ENCODE measurements around the gene MFRP. TPM values are rescaled to one million over a fixed set of nuclear protein-coding genes. Genes with fewer than 3 reads are reported as not detected.

The MFRP gene
- total RNA-seq, 1 donor from 2014 or later, result not detected

DNA sequence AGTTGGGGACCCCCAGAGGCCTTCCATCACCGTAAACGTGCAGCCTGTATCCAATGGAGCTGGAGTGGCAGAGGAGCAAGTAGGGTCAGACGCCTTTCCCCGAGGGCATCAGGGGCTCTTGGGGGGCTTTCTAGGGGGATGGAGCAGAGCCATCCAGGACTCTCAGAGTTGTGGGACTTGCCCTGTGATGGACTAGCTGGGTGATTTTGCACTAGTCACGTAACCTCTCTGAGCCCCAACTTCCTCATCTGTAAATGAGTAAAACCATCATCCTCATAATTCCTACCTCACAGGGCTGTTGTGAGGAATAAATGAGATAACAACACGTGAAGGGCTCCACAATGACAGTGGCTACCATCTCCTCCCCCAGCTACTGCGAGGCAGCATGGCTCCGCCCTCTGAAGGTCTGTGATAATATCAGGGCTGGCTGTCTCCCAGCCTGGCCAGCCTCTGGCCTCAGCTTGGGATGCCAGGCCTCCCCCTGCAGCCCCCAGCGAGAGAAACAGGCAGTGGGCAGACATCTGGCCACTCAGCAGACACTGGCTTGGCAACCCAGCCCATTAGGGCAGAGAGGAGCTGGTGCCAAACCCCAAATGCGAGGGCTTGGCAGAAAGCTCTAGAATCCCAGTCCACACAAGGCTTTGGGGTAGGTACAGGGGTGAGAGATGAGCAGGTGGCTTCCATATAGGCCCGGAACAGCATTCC lies 28.3 kb upstream of the MFRP start:
- Histone ChIP-seq H3K27ac (no peak overlapping the region), H3K4me1 (peaks cover 25% of the 10 kb centered on the region), H3K27me3 (no peaks in the 10 kb centered on the region), H3K4me3 (no peak overlapping the region), H3K36me3 (no peaks in the 10 kb centered on the region), H3K9me3 (no peaks in the 10 kb centered on the region)
- DNase-seq (peak; percentile 58), ATAC-seq (no peak)
- TF ChIP-seq, protein P1, sequence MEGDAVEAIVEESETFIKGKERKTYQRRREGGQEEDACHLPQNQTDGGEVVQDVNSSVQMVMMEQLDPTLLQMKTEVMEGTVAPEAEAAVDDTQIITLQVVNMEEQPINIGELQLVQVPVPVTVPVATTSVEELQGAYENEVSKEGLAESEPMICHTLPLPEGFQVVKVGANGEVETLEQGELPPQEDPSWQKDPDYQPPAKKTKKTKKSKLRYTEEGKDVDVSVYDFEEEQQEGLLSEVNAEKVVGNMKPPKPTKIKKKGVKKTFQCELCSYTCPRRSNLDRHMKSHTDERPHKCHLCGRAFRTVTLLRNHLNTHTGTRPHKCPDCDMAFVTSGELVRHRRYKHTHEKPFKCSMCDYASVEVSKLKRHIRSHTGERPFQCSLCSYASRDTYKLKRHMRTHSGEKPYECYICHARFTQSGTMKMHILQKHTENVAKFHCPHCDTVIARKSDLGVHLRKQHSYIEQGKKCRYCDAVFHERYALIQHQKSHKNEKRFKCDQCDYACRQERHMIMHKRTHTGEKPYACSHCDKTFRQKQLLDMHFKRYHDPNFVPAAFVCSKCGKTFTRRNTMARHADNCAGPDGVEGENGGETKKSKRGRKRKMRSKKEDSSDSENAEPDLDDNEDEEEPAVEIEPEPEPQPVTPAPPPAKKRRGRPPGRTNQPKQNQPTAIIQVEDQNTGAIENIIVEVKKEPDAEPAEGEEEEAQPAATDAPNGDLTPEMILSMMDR (IDR thresholded peaks at IDR 0.05), result no peak
- intact Hi-C loops (cut with DNase I), result no loop called here

GRCh38 chr11:119373921-119374631 lies 27.6 kb upstream of the MFRP start:
- DNase-seq (peak; percentile 82), ATAC-seq (peak; percentile 83)
- peaks cover 31% of the 10 kb centered on the region for H3K4me1 ChIP-seq
- TF ChIP-seq, protein P1 (IDR thresholded peaks at IDR 0.05), result peak; percentile 88
- no peak overlapping the region for H3K4me3 ChIP-seq
- intact Hi-C loops (cut with DNase I), result no loop called here
- H3K27me3 ChIP-seq, result no peaks in the 10 kb centered on the region
- H3K27ac ChIP-seq, result no peak overlapping the region
- no peaks in the 10 kb centered on the region for H3K9me3 ChIP-seq
- no peaks in the 10 kb centered on the region for H3K36me3 ChIP-seq

GRCh38 chr11:119373059-119373920 lies 26.8 kb upstream of the MFRP start:
- Histone ChIP-seq H3K4me3 (no peak overlapping the region), H3K27ac (no peak overlapping the region), H3K36me3 (no peaks in the 10 kb centered on the region), H3K4me1 (peaks cover 38% of the 10 kb centered on the region), H3K27me3 (no peaks in the 10 kb centered on the region), H3K9me3 (no peaks in the 10 kb centered on the region)
- intact Hi-C loops (cut with DNase I), result no loop called here
- no peak for ATAC-seq
- TF ChIP-seq, protein P1 (IDR thresholded peaks at IDR 0.05), result no peak
- peak; percentile 27 for DNase-seq

GRCh38 chr11:119372260-119373058 lies 26.0 kb upstream of the MFRP start:
- no peak for ATAC-seq
- H3K4me3 ChIP-seq, result no peak overlapping the region
- no peak overlapping the region for H3K27ac ChIP-seq
- no peaks in the 10 kb centered on the region for H3K9me3 ChIP-seq
- TF ChIP-seq, protein P1 (IDR thresholded peaks at IDR 0.05), result no peak
- no peaks in the 10 kb centered on the region for H3K27me3 ChIP-seq
- peaks cover 43% of the 10 kb centered on the region for H3K4me1 ChIP-seq
- intact Hi-C loops (cut with DNase I), result no loop called here
- H3K36me3 ChIP-seq, result no peaks in the 10 kb centered on the region
- DNase-seq, result peak; percentile 63

GRCh38 chr11:119371778-119372182 lies 25.3 kb upstream of the MFRP start:
- H3K9me3 ChIP-seq, result no peaks in the 10 kb centered on the region
- TF ChIP-seq, protein P1 (IDR thresholded peaks at IDR 0.05), result no peak
- intact Hi-C loops (cut with DNase I), result no loop called here
- ATAC-seq, result no peak
- no peaks in the 10 kb centered on the region for H3K27me3 ChIP-seq
- no peak overlapping the region for H3K4me3 ChIP-seq
- H3K4me1 ChIP-seq, result peaks cover 43% of the 10 kb centered on the region
- H3K27ac ChIP-seq, result no peak overlapping the region
- peak; percentile 48 for DNase-seq
- no peaks in the 10 kb centered on the region for H3K36me3 ChIP-seq

Data from upper lobe of right lung (tissue), 1 donor.